Colonic mucosa (tissue), 4 donors: ENCODE results near the gene NAXD. TPM values are rescaled to one million over a fixed set of nuclear protein-coding genes. Genes with fewer than 3 reads are reported as not detected.
"Not testable (repeated sequence)": the region's sequence is repeated elsewhere in the genome, so short reads cannot be mapped to it uniquely, and the experiment has no call there.

Experiments
- DNase-seq: peaks from one replicate; pipeline ENCODE4 v3.0.0-alpha.2; 2020
- H3K27ac ChIP-seq: fragments of 200-600 bp; one replicate; pipeline ENCODE4 v1.8.0; 2021
- H3K27me3 ChIP-seq: fragments of 200-600 bp; one replicate; pipeline ENCODE4 v1.8.0; 2021
- H3K36me3 ChIP-seq: fragments of 200-600 bp; one replicate; pipeline ENCODE4 v1.8.0; 2021
- H3K4me1 ChIP-seq: fragments of 200-600 bp; one replicate; pipeline ENCODE4 v1.8.0; 2021; ENCODE audit warnings: mild to moderate bottlenecking
- H3K4me3 ChIP-seq: fragments of 200-600 bp; one replicate; pipeline ENCODE4 v1.8.0; 2021
- H3K9ac ChIP-seq, 2 donors: one replicate each; pipeline ENCODE4 v1.7.0; 2013; ENCODE audit warnings: control low read depth in 2 of 2, low read depth in 2 of 2, low read length in 2 of 2
- H3K9me3 ChIP-seq: fragments of 200-600 bp; one replicate; pipeline ENCODE4 v1.8.0; 2021
- CTCF ChIP-seq: fragments of 200-600 bp; IDR thresholded peaks from one replicate; pipeline ENCODE4 v1.8.0; 2022; ENCODE audit warnings: antibody characterized with exemption, mild to moderate bottlenecking
- intact Hi-C: fragments of 100-400 bp; cut with DNase I; formaldehyde crosslinking; loops from one replicate; pipeline ENCODE4 v1.14.1; 2022
- total RNA-seq, 2 donors: library from RNA; stranded (reverse); fragmentation: NEBNext Ultra II Directional in 1 of 2; extraction: Animal tissue kit (Norgen Biotek cat#: 25700) in 1 of 2; gene quantifications; one replicate each; pipeline ENCODE4 v1.2.1, GENCODE V29; 2021
- donor health status: healthy.
- donor health status: DM: no; HTN: no; CAD: no.
- donor health status: DM: no; HTN: no; CAD: no.

NAXD gene
- total RNA-seq, 2 donors from 2014 or later: 36.7 to 40.4 TPM

GRCh38 chr13:110664041-110664440, 48.7 kb downstream of the NAXD start:
- Histone ChIP-seq H3K4me3 (no peak overlapping the region), H3K36me3 (no peaks in the 10 kb centered on the region), H3K27me3 (no peaks in the 10 kb centered on the region), H3K9me3 (no peaks in the 10 kb centered on the region), H3K27ac (no peak overlapping the region), H3K4me1 (no peaks in the 10 kb centered on the region), H3K9ac (no peak overlapping the region)
- no peak for DNase-seq
- TF ChIP-seq CTCF: no peak
- intact Hi-C loops: no loop called here

GRCh38 chr13:110664673-110665072, 49.3 kb downstream of the NAXD start:
- Histone ChIP-seq H3K27me3 (no peaks in the 10 kb centered on the region), H3K4me1 (no peaks in the 10 kb centered on the region), H3K4me3 (no peak overlapping the region), H3K27ac (no peak overlapping the region), H3K9me3 (no peaks in the 10 kb centered on the region), H3K36me3 (no peaks in the 10 kb centered on the region), H3K9ac (no peak overlapping the region)
- intact Hi-C loops: no loop called here
- TF ChIP-seq CTCF: no peak
- no peak for DNase-seq

GRCh38 chr13:110665491-110666254, 50.3 kb downstream of the NAXD start:
- intact Hi-C loops: no loop called here
- Histone ChIP-seq H3K9ac (no peak overlapping the region), H3K27ac (no peak overlapping the region), H3K4me3 (no peak overlapping the region), H3K36me3 (no peaks in the 10 kb centered on the region), H3K27me3 (no peaks in the 10 kb centered on the region), H3K4me1 (no peaks in the 10 kb centered on the region), H3K9me3 (no peaks in the 10 kb centered on the region)
- DNase-seq: no peak
- no peak for TF ChIP-seq CTCF

- Histone ChIP-seq H3K9ac (no peak overlapping the region), H3K4me1 (no peaks in the 10 kb centered on the region), H3K4me3 (no peak overlapping the region), H3K36me3 (no peaks in the 10 kb centered on the region), H3K27me3 (no peaks in the 10 kb centered on the region), H3K27ac (no peak overlapping the region), H3K9me3 (no peaks in the 10 kb centered on the region)
- no peak for DNase-seq
- no peak for TF ChIP-seq CTCF
- intact Hi-C loops: no loop called here
Observed at GRCh38 chr13:110666255-110666533, 50.8 kb downstream of the NAXD start.

- TF ChIP-seq CTCF: no peak
- H3K27me3 ChIP-seq: no peaks in the 10 kb centered on the region
- no peak overlapping the region for H3K9ac ChIP-seq
- H3K4me3 ChIP-seq: no peak overlapping the region
- H3K36me3 ChIP-seq: no peaks in the 10 kb centered on the region
- no peaks in the 10 kb centered on the region for H3K4me1 ChIP-seq
- intact Hi-C loops: no loop called here
- DNase-seq: no peak
- no peak overlapping the region for H3K27ac ChIP-seq
- H3K9me3 ChIP-seq: no peaks in the 10 kb centered on the region
Observed at GRCh38 chr13:110669036-110669435, 53.7 kb downstream of the NAXD start.

GRCh38 chr13:110669814-110670213, 54.5 kb downstream of the NAXD start:
- H3K9ac ChIP-seq, H3K27me3 ChIP-seq, H3K4me3 ChIP-seq, H3K36me3 ChIP-seq, H3K9me3 ChIP-seq, H3K4me1 ChIP-seq, DNase-seq, intact Hi-C loops, H3K27ac ChIP-seq: not testable (repeated sequence)
